GM18519 (cell line): ENCODE results near the gene CAMSAP1.

ENCODE experiments used
- ATAC-seq: cut with Tn5 transposase; IDR thresholded peaks from one replicate; pipeline ENCODE4 v1.9.1; 2021; ENCODE audit warnings: mild to moderate bottlenecking, moderate library complexity; ENCODE audit not compliant: unreplicated experiment, low FRiP score

Gene CAMSAP1

DNA sequence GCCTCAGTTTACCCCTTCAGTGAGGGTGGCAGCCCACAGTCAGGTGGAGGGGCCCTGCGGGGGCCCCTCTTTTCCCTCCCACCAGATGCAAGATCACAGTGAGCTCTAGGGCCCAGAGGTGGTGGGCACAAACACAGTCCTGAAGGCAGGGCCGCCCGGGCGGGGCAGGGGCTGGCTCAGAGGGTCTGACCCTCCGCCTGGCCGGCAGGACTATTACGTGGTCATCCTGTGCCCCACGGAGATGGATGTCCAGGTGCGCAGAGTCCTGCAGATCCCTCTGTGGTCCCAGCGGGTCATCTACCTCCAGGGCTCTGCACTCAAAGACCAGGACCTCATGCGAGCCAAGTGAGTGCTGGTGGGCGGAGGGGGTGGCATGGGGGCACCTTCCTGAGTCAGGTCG lies 141.9 kb downstream of the CAMSAP1 start:
- no peak for ATAC-seq

DNA sequence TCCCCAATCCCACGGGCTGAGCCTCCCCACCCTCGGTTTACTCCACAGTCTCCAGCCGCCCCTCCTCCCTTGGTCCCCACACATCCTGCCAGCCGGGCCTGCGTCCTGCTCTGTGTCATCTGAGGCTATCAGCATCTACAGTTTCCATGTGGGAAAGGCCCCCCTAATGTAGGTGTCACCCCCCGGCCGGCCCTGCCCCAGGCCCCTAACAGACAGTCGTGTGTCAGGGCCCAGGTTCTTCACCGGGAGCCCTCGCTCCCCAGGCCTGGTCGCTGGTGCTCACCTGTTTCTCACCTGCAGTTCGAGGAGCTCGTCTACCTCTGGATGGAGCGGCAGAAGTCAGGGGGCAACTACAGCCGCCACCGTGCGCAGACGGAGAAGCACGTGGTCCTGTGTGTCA lies 142.6 kb downstream of the CAMSAP1 start:
- ATAC-seq, result no peak

GRCh38 chr9:135763716-135764446 lies 143.5 kb downstream of the CAMSAP1 start:
- ATAC-seq, result no peak

DNA sequence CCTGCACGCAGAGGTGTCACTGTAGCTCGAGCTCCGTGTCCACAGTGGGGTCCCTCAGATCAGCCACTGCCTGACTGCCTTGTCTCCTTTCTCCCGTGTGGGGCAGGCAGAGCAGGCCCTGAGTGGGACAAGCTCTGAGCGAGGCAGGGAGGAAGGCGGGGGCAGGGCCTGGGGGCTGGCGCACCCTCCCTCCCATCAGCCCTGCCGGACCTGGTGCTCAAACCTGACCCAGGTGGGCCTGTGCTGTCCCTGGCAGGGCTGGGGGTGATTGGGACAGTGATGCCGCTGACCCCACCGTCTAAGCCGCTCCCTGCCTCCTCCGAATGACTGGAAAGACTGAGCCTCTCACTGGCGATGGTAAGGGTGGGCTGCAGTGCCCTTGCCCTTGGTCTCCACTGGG lies 144.4 kb downstream of the CAMSAP1 start:
- no peak for ATAC-seq

- no peak for ATAC-seq
These were observed 145.5 kb downstream of the CAMSAP1 start for GRCh38 chr9:135761845-135762168.

DNA sequence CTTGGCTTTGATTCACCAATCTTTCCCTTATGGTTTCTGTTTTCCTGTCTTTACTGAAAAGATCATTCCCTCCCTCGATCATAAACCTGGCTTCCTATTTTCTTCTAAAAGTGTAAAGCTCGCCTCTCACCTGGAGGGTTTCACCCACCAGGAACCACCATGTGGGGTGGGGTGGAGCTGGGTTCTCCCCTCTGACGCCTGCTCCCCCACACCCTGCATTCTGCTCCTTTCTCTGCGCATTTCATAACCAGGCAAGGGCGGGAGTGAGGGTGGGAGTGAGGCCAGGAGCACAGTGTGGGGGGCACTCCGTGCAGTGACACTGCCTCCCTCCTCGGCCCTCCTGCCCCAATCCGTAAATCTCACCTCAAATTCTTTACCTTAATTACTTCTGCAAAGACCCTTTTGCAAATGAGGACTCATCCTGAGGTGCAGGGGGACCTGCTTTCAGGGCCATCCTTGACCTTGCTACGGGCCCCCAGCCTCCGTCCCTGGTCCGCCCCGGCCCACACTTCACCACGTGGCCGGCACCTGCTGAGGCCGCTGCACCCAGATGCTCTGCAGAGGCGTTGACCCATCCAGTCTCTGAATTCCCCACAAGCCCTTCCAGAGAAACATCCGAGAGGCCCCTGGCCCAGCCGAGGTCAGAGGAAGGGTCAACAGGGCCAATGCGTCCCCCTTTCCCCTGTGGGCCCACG lies 146.0 kb downstream of the CAMSAP1 start:
- no peak for ATAC-seq

DNA sequence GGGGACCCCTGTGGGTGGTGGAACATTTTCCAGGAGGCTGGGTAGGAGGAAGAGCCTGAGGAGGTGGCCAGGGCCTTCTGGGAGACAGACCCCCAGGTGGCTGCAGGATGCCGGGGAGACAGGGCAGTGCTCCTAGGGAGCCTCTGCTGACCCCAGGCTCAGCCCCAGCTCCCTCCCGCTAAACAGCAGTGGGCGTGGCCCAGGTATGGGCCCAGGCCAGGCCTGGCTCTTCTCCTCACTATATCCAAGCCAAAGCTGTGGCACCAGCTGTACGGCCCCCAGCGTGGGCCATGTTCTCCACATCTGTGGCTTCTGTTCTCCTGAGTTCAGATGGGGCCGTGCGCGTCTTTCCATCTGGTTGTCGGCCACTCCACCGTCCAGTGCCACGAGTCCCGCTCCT lies 146.9 kb downstream of the CAMSAP1 start:
- no peak for ATAC-seq

- no peak for ATAC-seq
These were observed 147.6 kb downstream of the CAMSAP1 start for GRCh38 chr9:135759676-135760300.

DNA sequence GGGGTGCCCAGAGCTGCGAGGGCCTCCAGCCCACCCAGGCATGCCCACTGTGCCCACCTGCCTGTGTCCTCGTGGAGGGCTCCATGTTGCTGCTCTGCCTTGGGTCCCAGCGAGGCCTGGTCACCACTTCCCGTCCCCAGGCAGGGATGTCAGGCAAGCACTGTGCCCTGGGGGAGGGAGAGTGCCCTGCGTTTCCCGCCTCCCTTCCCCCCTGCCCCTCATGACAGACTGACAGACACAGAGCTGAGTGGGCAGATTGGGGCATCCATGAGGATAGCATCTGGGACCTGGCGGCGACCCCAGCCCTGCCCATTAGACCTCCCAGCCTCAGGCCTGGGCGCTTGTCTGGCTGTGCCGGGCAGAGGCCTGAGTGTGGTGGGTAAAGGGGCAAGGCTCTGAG lies 148.5 kb downstream of the CAMSAP1 start:
- ATAC-seq, result no peak
